ENCODE measurements around the gene CDH24. TPM values are rescaled to one million over a fixed set of nuclear protein-coding genes. Genes with fewer than 3 reads are reported as not detected.

The CDH24 gene, protein sequence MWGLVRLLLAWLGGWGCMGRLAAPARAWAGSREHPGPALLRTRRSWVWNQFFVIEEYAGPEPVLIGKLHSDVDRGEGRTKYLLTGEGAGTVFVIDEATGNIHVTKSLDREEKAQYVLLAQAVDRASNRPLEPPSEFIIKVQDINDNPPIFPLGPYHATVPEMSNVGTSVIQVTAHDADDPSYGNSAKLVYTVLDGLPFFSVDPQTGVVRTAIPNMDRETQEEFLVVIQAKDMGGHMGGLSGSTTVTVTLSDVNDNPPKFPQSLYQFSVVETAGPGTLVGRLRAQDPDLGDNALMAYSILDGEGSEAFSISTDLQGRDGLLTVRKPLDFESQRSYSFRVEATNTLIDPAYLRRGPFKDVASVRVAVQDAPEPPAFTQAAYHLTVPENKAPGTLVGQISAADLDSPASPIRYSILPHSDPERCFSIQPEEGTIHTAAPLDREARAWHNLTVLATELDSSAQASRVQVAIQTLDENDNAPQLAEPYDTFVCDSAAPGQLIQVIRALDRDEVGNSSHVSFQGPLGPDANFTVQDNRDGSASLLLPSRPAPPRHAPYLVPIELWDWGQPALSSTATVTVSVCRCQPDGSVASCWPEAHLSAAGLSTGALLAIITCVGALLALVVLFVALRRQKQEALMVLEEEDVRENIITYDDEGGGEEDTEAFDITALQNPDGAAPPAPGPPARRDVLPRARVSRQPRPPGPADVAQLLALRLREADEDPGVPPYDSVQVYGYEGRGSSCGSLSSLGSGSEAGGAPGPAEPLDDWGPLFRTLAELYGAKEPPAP
- total RNA-seq (2016; rRNA removed; fragmentation: Illumina TruSeq; extraction: Trizol), result 0.41 and 0.69 TPM in 2 replicates
- 0.35 and 0.40 TPM in 2 replicates for total RNA-seq (2016; cell fraction: cytosol; rRNA removed; fragmentation: Illumina TruSeq; extraction: Trizol; ENCODE audit: low read depth)
- total RNA-seq (2016; cell fraction: insoluble cytoplasmic fraction; rRNA removed; fragmentation: Illumina TruSeq; extraction: Trizol), result 0.45 and 0.76 TPM in 2 replicates
- 1.1 and 1.2 TPM in 2 replicates for total RNA-seq (2016; cell fraction: membrane; rRNA removed; fragmentation: Illumina TruSeq; extraction: Trizol)
- total RNA-seq (2016; cell fraction: nucleus; rRNA removed; fragmentation: Illumina TruSeq; extraction: Trizol), result 0.56 and 0.59 TPM in 2 replicates
- 0.99 and 1.2 TPM in 2 replicates for polyA plus RNA-seq (2011; rRNA removed)
- polyA plus RNA-seq (2011; cell fraction: cytosol; rRNA removed), result 0.41 and 0.76 TPM in 2 replicates
- 6.5 and 6.6 TPM in 2 replicates for polyA plus RNA-seq (2011; cell fraction: nucleus; rRNA removed)
- polyA plus RNA-seq (2012), result 0.50 and 0.55 TPM in 2 replicates
- 0.59 and 0.70 TPM in 2 replicates for polyA plus RNA-seq (2016; cell fraction: cytosol; fragmentation: Illumina TruSeq; extraction: Trizol; ENCODE audit: low read depth)
- polyA plus RNA-seq (2016; cell fraction: insoluble cytoplasmic fraction; fragmentation: Illumina TruSeq; extraction: Trizol; ENCODE audit: low read depth), result 0.41 and 0.73 TPM in 2 replicates
- polyA plus RNA-seq (2016; cell fraction: membrane; fragmentation: Illumina TruSeq; extraction: Trizol; ENCODE audit: low read depth), result 1.0 and 1.2 TPM in 2 replicates
- polyA plus RNA-seq (2016; cell fraction: nucleus; fragmentation: Illumina TruSeq; extraction: Trizol; ENCODE audit: insufficient read depth, low read depth), result 2.5 and 2.8 TPM in 2 replicates
- polyA minus RNA-seq (2011; rRNA and poly(A)+ RNA removed; ENCODE audit: low replicate concordance), result 1.1 and 16.3 TPM in 2 replicates
- 0.40 and 0.44 TPM in 2 replicates for polyA minus RNA-seq (2011; cell fraction: cytosol; rRNA and poly(A)+ RNA removed)
- 0.90 and 0.99 TPM in 2 replicates for polyA minus RNA-seq (2011; cell fraction: nucleus; rRNA and poly(A)+ RNA removed)
- Bru-seq, nascent RNA, result percentile 30 among the genes with signal in this experiment
- percentile 44 among the genes with signal in this experiment for BruChase-seq, experiment 1, labeled RNA remaining after a 6-hour chase
- percentile 39 among the genes with signal in this experiment for BruChase-seq, experiment 2, labeled RNA remaining after a 2-hour chase
- long read RNA-seq, experiment 1, result 0 reads
- long read RNA-seq, experiment 2, partial matches to known transcripts, result 0 of 3 reads
- long read RNA-seq, experiment 2, other reads (novel, unspliced or antisense), result 0 of 3 reads

GRCh38 chr14:23056956-23057756, at the start of gene CDH24:
Gene CDH24 (minus strand): TSS chr14:23057520. CDS start chr14:23055733, 1,787 bp downstream.
- H4K20me1 ChIP-seq (ENCODE audit: insufficient read depth, low read length), result peaks cover 13% of the 10 kb centered on the region; the same call in 1 of the 2 replicates
- ChIA-PET POLR2A (interaction anchor here (0.8 to 7.4 kb wide), 29 partner anchors 10 to 264 kb away, joined by 3 to 72 read pairs (median 12); partner anchors contain the start of genes ACIN1, AJUBA, C14orf119 and HAUS4), CTCF (ENCODE audit: low intra/inter-chr PET ratio, low total read pairs) (interaction anchor here (0.7 to 8.5 kb wide), 12 partner anchors 12 to 500 kb away, joined by 3 to 173 read pairs (median 5); partner anchors contain the start of gene AJUBA)
- peaks cover 0 to 6% of the 10 kb centered on the region in 2 experiments; a peak in 1 of 5 replicates for H3K27me3 ChIP-seq (ENCODE audit: control insufficient read depth in 1 of 2, insufficient read depth in 2 of 2, low read length in 2 of 2)
- no peaks in the 10 kb centered on the region for H3K9me3 ChIP-seq (ENCODE audit: low read length)
- H2AFZ ChIP-seq (ENCODE audit: low read length), result no peak within 1 kb of the TSS
- in situ Hi-C loops (cut with HindIII; ENCODE audit: extremely low pct_ligation_motif_present, low pct_unique_long_range_greater_than_20kb), result no loop called here
- intact Hi-C loops (cut with micrococcal nuclease; ENCODE audit: unreplicated experiment), result no loop called here
- peaks cover 24 to 27% of the 10 kb centered on the region in 2 experiments for H3K36me3 ChIP-seq (replicated peaks in 1 of 2; ENCODE audit: control insufficient read depth in 1 of 2, insufficient read depth in 2 of 2, low read length in 2 of 2)
- no TSS peak for BruUV-seq (replicated peaks)
- ATAC-seq (peak; percentile 23), DNase-seq (ENCODE audit: low spot score) (no peak), FAIRE-seq (no peak)
- peak within 1 kb of the TSS; percentile 54; the same call in 1 of the 2 replicates for H3K9ac ChIP-seq (ENCODE audit: insufficient read depth, low read depth, low read length)
- 5% methylated on average over 64 of the region's 73 CpGs for WGBS (ENCODE audit: low lambda C conversion rate)
- H3K79me2 ChIP-seq (ENCODE audit: insufficient read depth, low read length), result no peaks in the 10 kb centered on the region
- H3K4me3 ChIP-seq (replicated peaks in 1 of 3; ENCODE audit: insufficient read depth in 1 of 3, low read depth in 2 of 3, low read length in 3 of 3), result peak within 1 kb of the TSS; percentile 55 to 88 (median 64)
- peaks cover 28% of the 10 kb centered on the region for H3K4me1 ChIP-seq (ENCODE audit: insufficient read depth, low read length)
- no peak within 1 kb of the TSS for H3K27ac ChIP-seq (ENCODE audit: extremely low read length, insufficient read depth, low read length)
- H3K4me2 ChIP-seq (ENCODE audit: low read depth, low read length), result peak within 1 kb of the TSS; percentile 98
- no peak for TF ChIP-seq FOXJ3 (CRISPR knock-in tag; IDR thresholded peaks at IDR 0.05; ENCODE audit: borderline replicate concordance)
- TF ChIP-seq ATRX (CRISPR knock-in tag; IDR thresholded peaks at IDR 0.05; ENCODE audit: borderline replicate concordance), result no peak
- TF ChIP-seq JUNB (CRISPR knock-in tag; IDR thresholded peaks at IDR 0.05; ENCODE audit: borderline replicate concordance), result peak; percentile 66
- no peak for TF ChIP-seq ZNF557 (CRISPR knock-in tag; IDR thresholded peaks at IDR 0.05)
- TF ChIP-seq, protein P1, sequence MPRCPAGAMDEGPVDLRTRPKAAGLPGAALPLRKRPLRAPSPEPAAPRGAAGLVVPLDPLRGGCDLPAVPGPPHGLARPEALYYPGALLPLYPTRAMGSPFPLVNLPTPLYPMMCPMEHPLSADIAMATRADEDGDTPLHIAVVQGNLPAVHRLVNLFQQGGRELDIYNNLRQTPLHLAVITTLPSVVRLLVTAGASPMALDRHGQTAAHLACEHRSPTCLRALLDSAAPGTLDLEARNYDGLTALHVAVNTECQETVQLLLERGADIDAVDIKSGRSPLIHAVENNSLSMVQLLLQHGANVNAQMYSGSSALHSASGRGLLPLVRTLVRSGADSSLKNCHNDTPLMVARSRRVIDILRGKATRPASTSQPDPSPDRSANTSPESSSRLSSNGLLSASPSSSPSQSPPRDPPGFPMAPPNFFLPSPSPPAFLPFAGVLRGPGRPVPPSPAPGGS (CRISPR knock-in tag; IDR thresholded peaks at IDR 0.05), result peak; percentile 23; the same call in 1 of the 2 replicates
- no peak for TF ChIP-seq ZNF451 (CRISPR knock-in tag; IDR thresholded peaks at IDR 0.05)
- TF ChIP-seq, protein P2, sequence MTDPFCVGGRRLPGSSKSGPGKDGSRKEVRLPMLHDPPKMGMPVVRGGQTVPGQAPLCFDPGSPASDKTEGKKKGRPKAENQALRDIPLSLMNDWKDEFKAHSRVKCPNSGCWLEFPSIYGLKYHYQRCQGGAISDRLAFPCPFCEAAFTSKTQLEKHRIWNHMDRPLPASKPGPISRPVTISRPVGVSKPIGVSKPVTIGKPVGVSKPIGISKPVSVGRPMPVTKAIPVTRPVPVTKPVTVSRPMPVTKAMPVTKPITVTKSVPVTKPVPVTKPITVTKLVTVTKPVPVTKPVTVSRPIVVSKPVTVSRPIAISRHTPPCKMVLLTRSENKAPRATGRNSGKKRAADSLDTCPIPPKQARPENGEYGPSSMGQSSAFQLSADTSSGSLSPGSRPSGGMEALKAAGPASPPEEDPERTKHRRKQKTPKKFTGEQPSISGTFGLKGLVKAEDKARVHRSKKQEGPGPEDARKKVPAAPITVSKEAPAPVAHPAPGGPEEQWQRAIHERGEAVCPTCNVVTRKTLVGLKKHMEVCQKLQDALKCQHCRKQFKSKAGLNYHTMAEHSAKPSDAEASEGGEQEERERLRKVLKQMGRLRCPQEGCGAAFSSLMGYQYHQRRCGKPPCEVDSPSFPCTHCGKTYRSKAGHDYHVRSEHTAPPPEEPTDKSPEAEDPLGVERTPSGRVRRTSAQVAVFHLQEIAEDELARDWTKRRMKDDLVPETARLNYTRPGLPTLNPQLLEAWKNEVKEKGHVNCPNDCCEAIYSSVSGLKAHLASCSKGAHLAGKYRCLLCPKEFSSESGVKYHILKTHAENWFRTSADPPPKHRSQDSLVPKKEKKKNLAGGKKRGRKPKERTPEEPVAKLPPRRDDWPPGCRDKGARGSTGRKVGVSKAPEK (CRISPR knock-in tag; IDR thresholded peaks at IDR 0.05; ENCODE audit: borderline replicate concordance), result peak; percentile 98; the same call in 1 of the 2 replicates
- TF ChIP-seq GZF1 (CRISPR knock-in tag; IDR thresholded peaks at IDR 0.05), result no peak
